ENCODE measurements around the gene DIS3L2. TPM values are rescaled to one million over a fixed set of nuclear protein-coding genes. Genes with fewer than 3 reads are reported as not detected.
"Not testable (repeated sequence)": the region's sequence is repeated elsewhere in the genome, so short reads cannot be mapped to it uniquely, and the experiment has no call there.

The DIS3L2 gene
- total RNA-seq, 2 experiments from 2014 or later: 40.2 to 43.4 TPM

- H3K4me3 Mint-ChIP-seq: no peak overlapping the region
- no peaks in the 10 kb centered on the region for H3K36me3 Mint-ChIP-seq (ENCODE audit: low read depth)
- peaks cover 2% of the 10 kb centered on the region for H3K27me3 Mint-ChIP-seq
- POLR2A ChIA-PET: no interaction called here
- DNase-seq: no peak
- no peak overlapping the region for H3K27ac Mint-ChIP-seq
- CTCF ChIA-PET: no interaction called here
- H3K9me3 Mint-ChIP-seq: no peaks in the 10 kb centered on the region
- H3K4me1 Mint-ChIP-seq: peaks cover 37% of the 10 kb centered on the region
Measured at GRCh38 chr2:232362174-232362900, 400.8 kb downstream of the DIS3L2 start.

DNA sequence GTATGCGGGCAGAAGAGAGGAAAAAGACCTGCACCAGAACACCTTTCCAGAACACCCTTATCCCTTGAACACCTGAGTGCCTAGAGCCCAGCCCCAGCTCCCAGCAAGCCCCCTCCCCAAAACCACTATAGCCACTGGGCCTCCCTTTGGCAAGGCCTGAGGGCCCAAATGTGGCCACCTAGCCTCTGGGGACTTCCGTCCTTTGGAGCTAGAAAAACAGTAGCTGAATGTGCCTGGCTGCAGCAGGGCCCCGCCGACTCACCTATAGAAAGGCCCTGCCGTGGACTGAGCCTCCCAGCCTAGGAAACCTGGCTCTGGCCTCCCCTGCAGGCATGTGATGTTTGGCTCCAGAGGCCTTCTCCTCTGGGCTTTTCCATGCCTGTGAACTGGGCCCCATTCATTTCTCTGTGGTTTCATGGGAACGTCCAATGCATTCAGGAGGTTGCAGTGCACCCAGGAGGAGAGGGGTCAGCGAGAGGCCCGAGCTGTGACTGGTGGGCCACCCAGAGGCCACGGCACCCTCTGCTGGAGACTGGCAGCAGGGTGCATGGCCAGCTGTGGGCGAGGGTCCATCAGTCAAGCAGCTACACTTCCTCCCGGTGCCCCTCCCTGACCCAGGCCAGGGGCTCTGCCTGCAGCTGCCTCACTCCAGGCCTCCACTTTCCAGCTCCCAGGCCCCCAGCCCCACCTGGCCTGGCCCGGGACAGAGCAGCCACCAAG lies 401.7 kb downstream of the DIS3L2 start:
- POLR2A ChIA-PET: interaction anchor here (0.6 kb wide), 1 partner anchor 420 kb away, joined by 4 read pairs; no protein-coding TSS in a partner anchor
- Mint-ChIP-seq H3K4me1 (peaks cover 37% of the 10 kb centered on the region), H3K27ac (peak overlapping the region; percentile 99), H3K4me3 (peak overlapping the region; percentile 75)
- CTCF ChIA-PET: interaction anchor here (0.6 to 1.7 kb wide), 2 partner anchors 18 to 37 kb away, joined by 3 to 5 read pairs; no protein-coding TSS in a partner anchor
- not testable (repeated sequence) for DNase-seq; H3K9me3 Mint-ChIP-seq; H3K36me3 Mint-ChIP-seq (ENCODE audit: low read depth); H3K27me3 Mint-ChIP-seq

DNA sequence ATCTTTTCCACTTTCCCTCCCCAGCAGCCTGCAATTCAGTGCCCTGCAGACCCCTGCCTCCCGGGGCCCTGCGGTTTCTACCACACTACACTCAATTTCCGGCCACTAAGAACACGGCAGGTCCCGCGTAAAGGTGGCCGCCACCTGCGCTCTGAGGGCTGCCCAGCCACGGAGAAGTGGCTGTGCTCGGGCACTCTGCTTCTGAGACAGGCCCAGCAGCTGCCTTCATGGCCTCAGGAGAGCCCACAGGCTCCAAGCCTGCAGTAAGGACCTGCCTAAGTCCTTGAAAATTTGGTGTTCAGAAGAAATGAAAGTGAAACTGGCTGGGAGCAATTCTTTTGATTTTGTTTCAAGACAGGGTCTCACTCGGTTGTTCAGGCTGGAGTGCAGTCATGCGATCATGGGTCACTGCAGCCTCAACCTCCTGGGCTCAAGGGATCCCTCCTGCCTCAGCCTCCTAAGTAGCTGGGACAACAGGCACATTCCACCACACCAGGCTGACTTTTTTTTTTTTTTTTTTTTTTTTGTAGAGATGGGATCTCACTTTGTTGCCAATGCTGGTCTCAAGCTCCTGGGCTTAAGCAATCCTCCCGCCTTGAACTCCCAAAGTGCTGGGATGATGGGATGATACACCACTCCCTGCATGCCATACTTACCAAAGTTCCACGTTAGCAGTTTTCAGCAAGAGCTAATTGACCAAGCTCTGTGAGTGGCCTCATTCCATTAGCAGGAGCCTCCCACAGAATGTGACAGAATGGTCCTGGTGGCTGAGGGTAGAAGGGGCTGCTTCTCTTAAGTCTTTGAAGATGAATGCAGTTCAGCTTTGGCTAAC lies 402.5 kb downstream of the DIS3L2 start:
- ChIA-PET POLR2A (interaction anchor here (0.6 kb wide), 2 partner anchors 42 to 419 kb away, joined by 3 to 4 read pairs; no protein-coding TSS in a partner anchor), CTCF (interaction anchor here (0.6 to 1.7 kb wide), 3 partner anchors 12 to 38 kb away, joined by 3 to 5 read pairs (median 3); no protein-coding TSS in a partner anchor)
- Mint-ChIP-seq H3K4me3 (peak overlapping the region; percentile 75), H3K27me3 (no peaks in the 10 kb centered on the region), H3K27ac (peak overlapping the region; percentile 99), H3K4me1 (peaks cover 37% of the 10 kb centered on the region), H3K9me3 (no peaks in the 10 kb centered on the region), H3K36me3 (ENCODE audit: low read depth) (no peaks in the 10 kb centered on the region)
- DNase-seq: peak; percentile 50

DNA sequence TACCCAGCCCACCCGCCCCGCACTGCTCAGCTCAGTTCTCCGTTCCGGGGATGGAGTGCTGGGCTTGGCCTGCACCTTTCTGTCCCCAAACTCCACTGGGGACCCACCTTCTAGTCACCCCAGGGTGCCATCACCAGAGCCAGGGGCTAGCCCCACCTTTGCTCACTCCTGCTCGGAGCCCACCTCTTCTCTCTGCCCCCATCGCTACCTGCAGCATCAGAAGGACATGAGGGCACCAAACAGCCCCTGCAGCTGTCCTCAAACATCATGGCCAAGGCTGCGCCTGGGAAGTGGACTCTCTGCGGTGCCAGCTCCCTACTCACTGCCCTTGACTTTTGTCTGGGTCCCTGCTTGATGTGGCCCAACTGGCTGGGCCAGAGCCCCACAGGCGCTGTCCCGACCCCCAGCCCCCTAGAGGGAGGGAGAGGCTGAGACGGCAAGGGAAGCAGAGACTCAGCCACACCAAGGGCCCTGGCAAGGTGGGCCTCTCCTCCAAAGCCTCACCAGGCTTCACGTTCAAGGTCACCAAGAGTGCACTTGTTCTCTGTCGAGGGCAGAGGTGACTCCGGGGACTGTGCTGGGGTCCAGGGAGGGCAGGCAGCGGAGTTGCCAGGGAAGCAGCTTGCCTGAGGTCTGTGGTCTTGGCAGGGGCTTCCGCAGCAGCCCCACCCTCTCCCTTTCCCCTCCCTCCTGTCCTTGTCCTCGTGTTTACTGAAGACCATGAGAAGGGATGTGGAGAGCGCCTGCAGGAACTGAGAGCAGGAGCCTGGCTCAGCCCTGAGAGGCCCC lies 403.5 kb downstream of the DIS3L2 start:
- not testable (repeated sequence) for H3K36me3 Mint-ChIP-seq (ENCODE audit: low read depth); H3K4me3 Mint-ChIP-seq; H3K27me3 Mint-ChIP-seq; DNase-seq; H3K9me3 Mint-ChIP-seq
- ChIA-PET CTCF (interaction anchor here (0.6 to 1.7 kb wide), 5 partner anchors 9 to 458 kb away, joined by 3 to 5 read pairs (median 5); partner anchors contain the start of gene ALPP), POLR2A (interaction anchor here (0.6 kb wide), 1 partner anchor 43 kb away, joined by 3 read pairs; no protein-coding TSS in a partner anchor)
- peaks cover 37% of the 10 kb centered on the region for H3K4me1 Mint-ChIP-seq
- H3K27ac Mint-ChIP-seq: peak overlapping the region; percentile 66

DNA sequence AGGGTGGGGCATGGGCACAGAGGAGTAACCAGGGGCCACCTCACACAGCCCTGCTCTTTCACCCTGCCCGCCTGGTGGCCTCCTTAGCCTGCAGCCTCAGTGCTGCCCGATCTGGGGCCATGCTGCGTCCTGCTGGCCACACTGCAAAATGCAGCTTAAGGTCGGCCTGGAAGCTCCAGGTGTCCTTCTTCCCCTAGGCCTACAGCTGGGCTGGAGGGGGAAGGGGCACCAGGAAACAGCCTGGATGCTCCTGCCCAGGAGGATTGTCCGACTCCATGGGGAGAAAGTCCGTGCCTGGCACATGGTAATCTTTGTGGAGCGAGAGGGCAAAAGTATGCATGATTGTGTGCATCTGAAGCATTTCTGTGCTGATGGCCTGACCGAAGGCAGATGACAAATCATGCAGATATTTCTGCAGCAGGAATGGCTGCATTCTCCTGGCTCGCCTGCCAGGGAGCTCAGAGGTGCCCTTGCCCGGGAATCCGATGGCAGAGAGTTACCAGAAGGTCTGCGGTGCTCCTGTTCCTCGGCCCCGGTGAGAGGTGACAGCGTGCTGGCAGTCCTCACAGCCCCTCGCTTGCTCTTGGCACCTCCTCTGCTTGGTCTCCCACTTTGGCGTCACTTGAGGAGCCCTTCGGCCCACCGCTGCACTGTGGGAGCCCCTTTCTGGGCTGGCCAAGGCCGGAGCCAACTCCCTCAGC lies 404.3 kb downstream of the DIS3L2 start:
- Mint-ChIP-seq H3K27ac (peak overlapping the region; percentile 4), H3K9me3 (no peaks in the 10 kb centered on the region), H3K36me3 (ENCODE audit: low read depth) (no peaks in the 10 kb centered on the region), H3K4me1 (peaks cover 37% of the 10 kb centered on the region), H3K4me3 (no peak overlapping the region), H3K27me3 (no peaks in the 10 kb centered on the region)
- CTCF ChIA-PET: interaction anchor here (0.9 to 1.7 kb wide), 4 partner anchors 8 to 21 kb away, joined by 3 to 5 read pairs (median 4); partner anchors contain the start of gene ALPP
- DNase-seq: peak; percentile 21
- POLR2A ChIA-PET: no interaction called here

GRCh38 chr2:232366461-232366860 lies 404.9 kb downstream of the DIS3L2 start:
- DNase-seq; H3K9me3 Mint-ChIP-seq; H3K4me3 Mint-ChIP-seq; H3K27ac Mint-ChIP-seq; POLR2A ChIA-PET; H3K36me3 Mint-ChIP-seq (ENCODE audit: low read depth); H3K27me3 Mint-ChIP-seq: not testable (repeated sequence)
- CTCF ChIA-PET: interaction anchor here (0.9 to 1.1 kb wide), 2 partner anchors 22 to 29 kb away, joined by 3 read pairs; no protein-coding TSS in a partner anchor
- H3K4me1 Mint-ChIP-seq: peaks cover 37% of the 10 kb centered on the region

DNA sequence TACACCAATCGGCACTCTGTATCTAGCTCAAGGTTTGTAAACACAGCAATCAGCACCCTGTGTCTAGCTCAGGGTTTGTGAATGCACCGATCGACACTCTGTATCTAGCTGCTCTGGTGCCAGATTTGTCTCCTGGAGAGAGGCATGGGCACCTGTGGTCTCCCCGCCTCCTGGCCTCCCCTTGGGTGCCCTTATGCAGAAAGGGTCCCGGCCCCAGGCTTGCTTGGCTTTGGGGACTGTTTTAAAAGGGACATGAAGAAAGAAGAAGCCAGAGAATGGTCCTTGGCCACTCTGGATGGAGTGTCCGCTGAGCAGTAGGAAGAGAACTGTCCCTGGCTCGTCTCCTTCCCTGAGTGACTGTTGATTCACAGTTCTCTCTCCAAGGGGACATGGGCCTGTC lies 405.5 kb downstream of the DIS3L2 start:
- H3K4me3 Mint-ChIP-seq: no peak overlapping the region
- no peak for DNase-seq

DNA sequence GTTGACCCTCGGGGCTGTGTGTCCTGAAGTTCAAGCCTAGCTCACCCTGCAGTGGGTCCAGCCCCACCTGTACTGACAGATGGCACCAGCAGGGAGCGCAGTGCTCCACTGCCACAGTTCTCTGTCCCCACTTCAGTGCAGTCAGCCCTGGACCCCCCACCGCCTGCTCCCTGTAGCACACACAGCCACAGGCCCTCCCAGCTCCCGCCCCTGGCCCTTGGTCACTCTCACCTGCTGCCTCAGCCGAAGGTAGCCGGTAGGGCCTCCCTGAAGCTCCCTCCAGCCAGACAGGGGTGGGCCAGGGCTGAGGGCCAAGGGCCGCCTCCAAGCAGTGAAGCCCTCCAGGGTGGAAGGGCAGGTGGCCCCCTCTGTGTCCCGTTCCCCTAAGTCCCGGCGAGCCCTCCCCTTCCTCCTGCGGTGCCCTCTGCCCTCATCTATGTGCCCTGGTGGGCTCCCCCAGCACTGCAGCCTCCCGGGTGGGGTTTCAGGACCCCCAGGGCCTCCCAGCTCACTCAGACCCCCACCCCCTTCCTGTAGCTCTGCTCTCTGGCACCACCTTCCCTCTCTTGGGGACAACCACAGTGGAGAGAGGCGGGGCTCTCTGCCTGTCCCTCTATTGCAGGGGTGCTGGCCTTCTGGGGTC lies 406.2 kb downstream of the DIS3L2 start:
- POLR2A ChIA-PET: no interaction called here
- H3K27ac Mint-ChIP-seq: no peak overlapping the region
- CTCF ChIA-PET: interaction anchor here (0.6 to 1.1 kb wide), 4 partner anchors 23 to 54 kb away, joined by 3 to 5 read pairs (median 3); no protein-coding TSS in a partner anchor
- no peaks in the 10 kb centered on the region for H3K9me3 Mint-ChIP-seq
- H3K27me3 Mint-ChIP-seq: no peaks in the 10 kb centered on the region
- DNase-seq: no peak
- H3K4me1 Mint-ChIP-seq: peaks cover 28% of the 10 kb centered on the region
- H3K36me3 Mint-ChIP-seq (ENCODE audit: low read depth): no peaks in the 10 kb centered on the region
- no peak overlapping the region for H3K4me3 Mint-ChIP-seq

More for the DNA sequence above, 405.5 kb downstream of the DIS3L2 start:
- H3K27me3 Mint-ChIP-seq: no peaks in the 10 kb centered on the region
- CTCF ChIA-PET: interaction anchor here (0.8 to 1.1 kb wide), 3 partner anchors 22 to 31 kb away, joined by 3 to 5 read pairs (median 3); no protein-coding TSS in a partner anchor
- H3K9me3 Mint-ChIP-seq: no peaks in the 10 kb centered on the region
- H3K4me1 Mint-ChIP-seq: peaks cover 35% of the 10 kb centered on the region
- no peaks in the 10 kb centered on the region for H3K36me3 Mint-ChIP-seq (ENCODE audit: low read depth)
- POLR2A ChIA-PET: no interaction called here
- H3K27ac Mint-ChIP-seq: no peak overlapping the region

GRCh38 chr2:232368311-232368731 lies 406.8 kb downstream of the DIS3L2 start:
- DNase-seq: no peak
- Mint-ChIP-seq H3K36me3 (ENCODE audit: low read depth) (no peaks in the 10 kb centered on the region), H3K27me3 (no peaks in the 10 kb centered on the region), H3K4me1 (peaks cover 24% of the 10 kb centered on the region), H3K27ac (no peak overlapping the region), H3K9me3 (no peaks in the 10 kb centered on the region), H3K4me3 (no peak overlapping the region)
- ChIA-PET POLR2A (no interaction called here), CTCF (interaction anchor here (0.6 to 1.1 kb wide), 3 partner anchors 24 to 54 kb away, joined by 3 read pairs; no protein-coding TSS in a partner anchor)

DNA sequence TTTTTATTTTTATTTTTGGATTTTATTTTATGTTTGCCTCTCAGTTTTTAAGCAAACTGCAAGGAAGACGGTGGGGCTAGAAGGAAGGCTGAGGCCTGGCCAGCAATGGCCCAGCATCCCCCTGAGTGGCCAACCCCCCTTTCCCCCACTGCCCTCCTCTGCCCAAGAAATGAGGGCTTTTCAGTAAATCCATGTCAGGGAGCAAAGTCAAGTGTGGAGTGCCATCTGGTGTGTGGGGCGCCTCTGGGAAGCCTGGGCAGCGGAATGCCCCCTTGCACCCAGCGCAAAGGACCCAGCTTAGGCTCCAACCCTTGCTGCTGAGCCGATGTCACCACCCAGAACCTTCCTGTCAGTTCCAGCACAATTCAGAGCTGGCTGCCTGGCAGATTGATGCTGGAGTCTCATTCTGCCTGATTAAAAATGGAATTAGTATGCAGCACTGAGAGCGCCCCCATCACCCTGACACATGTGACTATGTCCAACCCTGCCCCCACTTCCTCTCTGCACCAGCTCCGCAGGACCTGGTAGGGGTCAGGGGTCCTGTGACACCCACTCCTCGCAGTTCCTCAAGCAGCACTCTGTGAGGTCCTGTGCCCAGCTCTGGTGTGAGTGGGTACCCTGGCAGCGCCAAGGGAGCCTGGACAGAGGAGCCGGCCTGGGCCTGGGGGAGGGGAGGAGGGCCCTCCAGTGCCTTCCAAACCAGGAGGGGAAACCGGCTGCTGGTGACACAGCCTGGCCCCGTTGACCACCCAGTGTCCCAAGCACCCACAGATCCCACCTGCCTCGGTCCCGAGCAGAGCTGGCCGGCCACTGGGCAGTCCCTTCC lies 407.8 kb downstream of the DIS3L2 start:
- no peak overlapping the region for H3K27ac Mint-ChIP-seq
- H3K27me3 Mint-ChIP-seq: no peaks in the 10 kb centered on the region
- ChIA-PET CTCF (no interaction called here), POLR2A (no interaction called here)
- no peak for DNase-seq
- peaks cover 13% of the 10 kb centered on the region for H3K4me1 Mint-ChIP-seq
- no peaks in the 10 kb centered on the region for H3K9me3 Mint-ChIP-seq
- H3K4me3 Mint-ChIP-seq: no peak overlapping the region
- H3K36me3 Mint-ChIP-seq (ENCODE audit: low read depth): no peaks in the 10 kb centered on the region

Data from activated CD4-positive, alpha-beta T cell treated with anti-CD3 and anti-CD28 coated beads, Interleukin-2, amount 10 ng/mL, durations not matched to agents 7 days and 5 days (primary cell).